GM21381 (cell line): ENCODE results near the gene CINP.
A peak's percentile ranks its signal among the peaks of the same experiment; 100 is the strongest.

Source experiments
- ATAC-seq: cut with Tn5 transposase; IDR thresholded peaks from one replicate; pipeline ENCODE4 v1.9.1; 2021; ENCODE audit warnings: mild to moderate bottlenecking, moderate library complexity; ENCODE audit not compliant: unreplicated experiment

The CINP gene

DNA sequence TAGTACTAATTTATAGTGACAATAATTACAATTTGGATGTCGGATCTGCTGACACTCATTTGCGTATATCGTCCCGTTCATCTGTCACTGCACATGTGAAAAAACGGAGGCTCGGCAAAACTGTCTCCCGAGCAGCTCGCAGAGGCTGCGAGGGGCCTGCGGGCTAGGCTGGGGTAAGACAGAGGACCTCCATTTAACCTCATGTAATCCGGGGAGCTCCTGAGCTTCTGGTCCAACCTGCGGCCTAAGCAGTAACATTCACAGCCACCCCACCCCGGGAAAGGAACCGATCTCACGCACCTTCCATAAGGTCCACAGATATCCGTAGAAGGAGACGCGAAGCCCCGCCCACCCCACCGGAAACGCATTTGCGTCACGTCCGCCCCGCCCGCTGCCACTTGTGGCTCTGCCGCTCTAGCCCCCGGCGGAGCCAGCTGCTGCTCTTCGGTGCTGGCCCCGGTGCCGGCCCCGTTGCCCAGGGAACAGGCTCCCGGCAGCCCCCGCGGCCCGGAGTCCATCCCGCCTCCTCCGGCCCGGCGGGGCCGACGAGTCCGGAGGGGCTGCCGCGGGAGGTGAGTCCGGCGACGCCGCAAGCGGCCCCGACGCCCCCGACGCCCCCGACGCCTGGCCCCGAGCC, at the start of gene CINP, which contains the start of gene TECPR2:
Gene CINP (minus strand): TSS at position 346 of the 637 bp plus-strand sequence. CDS start 39 bp downstream, at position 307.
Gene TECPR2 (plus strand): TSS at position 397 of the 637 bp plus-strand sequence. CDS start 13,781 bp downstream, outside the sequence.
- peak; percentile 93 for ATAC-seq

- ATAC-seq, result no peak
These were observed 46.0 kb upstream of the CINP start for GRCh38 chr14:102408724-102409123.

GRCh38 chr14:102407258-102407657, 44.6 kb upstream of the CINP start:
- no peak for ATAC-seq

DNA sequence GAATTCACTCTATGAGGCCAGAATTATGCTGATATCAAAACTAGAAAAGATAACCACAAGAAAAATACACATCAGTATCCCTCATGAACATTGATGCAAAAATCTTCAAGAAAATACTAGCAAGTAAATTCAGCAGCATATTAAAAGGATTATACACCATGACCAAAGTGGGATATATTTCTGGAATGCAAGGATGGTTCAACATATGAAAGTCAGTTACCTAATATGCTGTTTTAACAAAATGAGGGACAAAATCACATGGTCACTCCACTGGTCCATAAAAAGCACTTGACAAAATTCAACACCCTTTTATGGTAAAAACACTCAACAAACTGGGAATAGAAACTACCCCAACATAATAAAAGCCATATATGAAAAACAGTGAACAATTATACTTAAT, 40.3 kb upstream of the CINP start:
- no peak for ATAC-seq

DNA sequence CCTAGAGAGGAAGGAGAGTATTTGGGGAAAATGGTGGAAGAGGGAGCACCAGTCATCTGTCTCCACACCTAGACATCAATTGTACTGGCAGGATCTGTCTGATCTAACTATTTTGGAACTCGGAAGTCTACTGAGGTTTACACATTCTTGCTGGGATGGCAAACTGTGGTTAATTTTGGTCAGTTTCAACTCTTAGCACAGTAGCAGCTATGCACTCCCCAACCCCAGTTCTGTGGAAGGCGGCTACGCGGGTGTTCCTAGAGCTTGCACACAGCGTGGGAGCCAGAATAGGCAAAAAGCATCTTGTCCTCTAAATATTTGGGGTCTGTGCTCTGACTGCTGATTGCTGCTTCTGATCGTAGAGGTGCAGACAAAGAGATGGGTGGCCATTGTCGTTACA, 33.8 kb upstream of the CINP start:
- no peak for ATAC-seq

- no peak for ATAC-seq
These were observed 32.2 kb upstream of the CINP start for GRCh38 chr14:102394717-102395375.

DNA sequence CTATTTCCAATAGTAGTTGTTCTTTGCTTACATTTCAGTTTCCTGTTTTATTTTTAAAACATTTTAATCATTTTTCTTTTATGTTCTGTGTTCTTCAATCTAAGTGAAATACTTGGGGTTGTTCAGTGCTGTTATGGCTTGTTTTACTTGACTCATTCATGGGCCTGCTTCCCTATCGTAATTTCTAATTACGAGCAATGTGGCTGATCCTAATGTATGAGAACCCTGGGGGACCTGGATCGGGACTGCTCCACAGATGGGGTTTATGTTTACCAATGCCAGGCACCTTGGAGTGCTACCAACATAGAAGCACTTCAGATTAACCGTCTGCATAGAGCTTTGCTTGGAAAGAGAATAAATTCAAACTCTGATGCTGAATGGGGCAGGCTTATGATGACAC, 29.8 kb upstream of the CINP start:
- no peak for ATAC-seq

DNA sequence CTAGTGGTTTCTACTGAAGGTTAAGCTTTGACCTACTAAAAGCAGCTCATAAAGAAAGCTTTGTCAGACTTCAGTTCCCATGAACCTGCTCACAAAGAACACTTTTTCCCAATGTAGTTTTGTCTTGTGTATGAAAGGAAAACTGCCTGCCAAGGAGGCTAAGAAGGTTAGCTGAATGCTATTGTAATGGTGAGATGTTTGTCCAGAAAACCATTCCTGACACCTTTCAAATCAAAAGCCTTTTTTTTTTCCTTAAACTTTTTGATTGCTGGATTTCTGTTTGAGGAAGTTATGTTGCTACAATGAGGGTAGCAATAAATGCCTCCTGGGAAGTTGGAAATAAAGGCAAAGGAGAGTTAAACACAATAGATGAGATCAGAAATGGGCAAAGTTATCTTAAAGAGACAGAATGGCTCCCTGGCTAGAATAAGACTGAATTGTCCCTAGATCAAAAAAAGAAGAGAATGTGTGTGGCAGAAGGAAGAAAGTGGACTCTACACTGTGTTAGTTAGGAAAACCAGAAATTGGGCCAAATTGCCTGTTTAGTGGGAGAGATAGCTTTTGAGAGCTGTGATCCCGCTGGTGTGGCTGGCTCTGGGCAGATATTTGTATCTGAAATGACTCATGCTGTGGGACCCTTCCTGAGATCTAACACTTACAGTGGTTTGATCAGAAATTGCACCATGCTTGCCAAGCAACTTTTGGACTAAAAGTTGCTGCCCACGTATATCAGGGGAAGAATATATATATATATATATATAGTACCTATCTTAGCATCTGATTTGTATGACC, 27.6 kb upstream of the CINP start:
- no peak for ATAC-seq

DNA sequence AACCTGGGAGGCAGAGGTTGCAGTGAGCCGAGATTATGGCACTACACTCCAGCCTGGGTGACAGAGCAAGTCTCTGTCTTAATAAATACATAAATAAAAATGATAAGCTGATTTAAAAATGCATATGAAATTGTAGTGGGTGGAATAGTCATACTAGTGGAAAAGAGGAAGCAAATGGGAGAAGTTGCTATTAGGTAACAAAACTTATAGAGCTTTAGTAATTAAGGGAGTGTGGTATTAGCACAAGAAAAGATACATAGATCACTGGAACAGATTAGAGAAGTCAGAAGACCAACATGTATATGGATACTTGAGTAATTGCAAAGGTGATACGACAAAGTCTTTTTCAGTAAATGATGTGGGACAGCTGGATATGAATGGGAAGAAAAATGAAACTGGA, 26.6 kb upstream of the CINP start:
- no peak for ATAC-seq

- ATAC-seq, result no peak
These were observed 24.4 kb upstream of the CINP start for GRCh38 chr14:102387086-102387485.

DNA sequence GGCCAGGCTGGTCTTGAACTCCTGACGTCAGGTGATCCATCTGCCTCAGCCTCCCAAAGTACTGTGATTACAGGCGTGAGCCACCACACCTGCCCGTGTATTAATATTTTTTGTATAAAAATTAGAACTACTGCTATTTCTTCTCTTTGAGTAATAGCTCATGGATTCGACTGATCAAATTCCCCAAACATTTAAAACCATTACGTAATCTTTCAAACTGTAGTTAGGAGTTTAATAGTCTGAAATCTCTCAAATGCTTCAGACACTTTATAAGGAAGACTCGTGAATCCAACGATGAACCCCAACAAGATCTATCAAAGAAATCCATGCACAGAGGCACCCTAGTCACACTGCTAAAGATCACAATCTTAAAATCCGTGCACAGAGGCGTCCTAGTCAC, 16.1 kb upstream of the CINP start:
- ATAC-seq, result no peak

- no peak for ATAC-seq
These were observed 15.0 kb upstream of the CINP start for GRCh38 chr14:102377696-102378095.

DNA sequence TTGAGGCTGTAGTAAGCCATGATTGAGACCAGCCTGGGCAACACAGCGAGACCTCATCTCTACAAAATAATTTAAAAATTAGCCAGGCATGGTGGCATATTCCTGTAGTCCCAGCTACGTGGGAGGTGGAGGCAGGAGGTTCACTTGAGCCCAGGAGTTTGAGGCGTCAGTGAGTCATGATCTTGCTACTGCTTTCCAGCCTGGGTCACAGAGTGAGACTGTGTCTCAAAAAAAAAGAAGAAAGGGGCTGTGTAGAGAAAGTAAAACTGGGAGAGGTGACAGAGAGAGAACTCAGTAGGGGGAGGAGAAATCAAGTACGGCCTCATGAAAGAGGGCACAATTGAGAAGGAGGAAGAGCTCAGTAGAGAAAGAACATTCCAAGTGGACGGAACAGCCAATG, 12.4 kb upstream of the CINP start:
- no peak for ATAC-seq

DNA sequence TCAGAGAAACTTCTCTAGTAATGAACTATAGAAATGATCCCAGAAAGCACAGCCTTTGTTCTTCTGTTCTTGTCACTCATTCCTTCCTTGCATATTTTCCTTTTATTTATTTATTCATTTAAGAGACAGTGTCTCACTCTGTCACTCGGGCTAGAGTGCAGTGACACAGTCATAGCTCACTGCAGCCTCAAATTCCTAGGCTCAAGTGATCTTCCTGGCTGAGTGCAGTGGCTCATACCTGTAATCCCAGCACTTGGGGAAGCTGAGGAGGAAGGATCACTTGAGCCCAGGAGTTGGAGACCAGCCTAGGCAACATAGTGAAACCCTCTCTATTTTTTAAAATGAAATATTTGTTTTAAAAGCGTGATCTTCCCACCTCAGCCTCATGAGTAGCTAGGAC, 11.6 kb upstream of the CINP start:
- no peak for ATAC-seq

GRCh38 chr14:102373110-102373509, 10.4 kb upstream of the CINP start:
- no peak for ATAC-seq

DNA sequence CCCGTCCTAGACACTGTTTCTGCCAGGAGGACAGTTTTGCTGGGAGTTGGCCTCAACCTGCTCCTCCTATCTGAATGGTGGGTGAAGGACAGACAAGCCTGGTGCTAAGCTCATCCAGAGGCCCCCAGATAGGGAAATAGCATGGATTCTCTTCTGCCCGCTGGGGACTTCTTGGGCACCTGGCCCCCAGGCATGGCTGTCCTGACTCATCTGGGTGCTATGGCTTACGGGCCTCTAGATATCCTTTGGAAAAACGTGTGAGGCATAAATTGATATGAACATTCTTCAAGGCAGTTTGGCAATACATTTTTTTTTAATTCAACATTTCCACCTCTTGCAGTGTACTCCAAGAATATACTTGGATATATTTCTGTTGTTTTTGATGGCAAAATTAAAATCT, 8.7 kb upstream of the CINP start:
- ATAC-seq, result no peak

DNA sequence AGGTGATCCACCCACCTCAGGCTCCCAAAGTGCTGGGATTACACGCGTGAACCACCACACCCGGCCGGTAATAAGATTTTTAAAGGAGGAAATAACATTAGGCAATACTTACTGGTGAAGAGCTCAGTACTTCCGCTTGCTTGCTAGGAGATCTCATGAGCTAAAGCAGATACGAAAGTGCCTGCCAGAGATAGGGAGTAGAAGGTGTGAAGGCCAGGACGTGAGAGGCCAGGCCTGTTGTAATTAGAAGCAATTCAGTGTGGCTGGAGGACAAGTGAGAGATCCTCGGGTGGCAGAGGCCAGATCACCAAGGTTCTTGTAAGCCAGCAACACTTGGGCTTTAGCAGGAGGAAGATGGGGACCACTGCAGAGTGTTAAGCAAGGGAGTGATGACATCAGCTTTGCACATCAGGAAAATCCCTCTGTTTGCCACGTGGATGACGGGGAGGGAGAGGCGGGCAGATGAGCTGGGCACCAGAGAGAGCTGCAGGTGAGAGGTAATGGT, 7.7 kb upstream of the CINP start:
- no peak for ATAC-seq

- peak; percentile 17 for ATAC-seq
These were observed 673 bp upstream of the CINP start for GRCh38 chr14:102363182-102363943.

- no peak for ATAC-seq
These were observed 606 bp downstream of the CINP start for GRCh38 chr14:102362084-102362483.

GRCh38 chr14:102360388-102360787, 2.3 kb downstream of the CINP start:
- ATAC-seq, result no peak

- ATAC-seq, result no peak
These were observed 3.3 kb downstream of the CINP start for GRCh38 chr14:102359341-102359740.
